ENCODE data around the gene TUBB4B.

DNA sequence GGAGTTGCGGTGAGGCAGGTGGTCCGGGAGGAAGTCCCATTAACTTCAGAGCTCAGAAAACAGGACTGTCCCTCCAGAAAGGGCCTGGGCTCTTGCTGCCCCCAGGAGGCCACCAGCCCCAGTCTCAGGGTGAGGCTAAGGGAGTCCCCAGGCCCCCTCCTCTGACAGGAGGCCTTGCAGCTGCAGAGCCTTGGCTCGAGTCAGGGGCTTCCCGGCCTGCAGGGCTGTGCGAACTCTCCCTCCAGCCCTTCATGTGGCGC is 6.8 kb downstream of the TUBB4B start:
- TF ChIP-seq, protein P1, sequence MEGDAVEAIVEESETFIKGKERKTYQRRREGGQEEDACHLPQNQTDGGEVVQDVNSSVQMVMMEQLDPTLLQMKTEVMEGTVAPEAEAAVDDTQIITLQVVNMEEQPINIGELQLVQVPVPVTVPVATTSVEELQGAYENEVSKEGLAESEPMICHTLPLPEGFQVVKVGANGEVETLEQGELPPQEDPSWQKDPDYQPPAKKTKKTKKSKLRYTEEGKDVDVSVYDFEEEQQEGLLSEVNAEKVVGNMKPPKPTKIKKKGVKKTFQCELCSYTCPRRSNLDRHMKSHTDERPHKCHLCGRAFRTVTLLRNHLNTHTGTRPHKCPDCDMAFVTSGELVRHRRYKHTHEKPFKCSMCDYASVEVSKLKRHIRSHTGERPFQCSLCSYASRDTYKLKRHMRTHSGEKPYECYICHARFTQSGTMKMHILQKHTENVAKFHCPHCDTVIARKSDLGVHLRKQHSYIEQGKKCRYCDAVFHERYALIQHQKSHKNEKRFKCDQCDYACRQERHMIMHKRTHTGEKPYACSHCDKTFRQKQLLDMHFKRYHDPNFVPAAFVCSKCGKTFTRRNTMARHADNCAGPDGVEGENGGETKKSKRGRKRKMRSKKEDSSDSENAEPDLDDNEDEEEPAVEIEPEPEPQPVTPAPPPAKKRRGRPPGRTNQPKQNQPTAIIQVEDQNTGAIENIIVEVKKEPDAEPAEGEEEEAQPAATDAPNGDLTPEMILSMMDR (IDR thresholded peaks at IDR 0.05; ENCODE audit: insufficient read depth, low read length, poor library complexity, severe bottlenecking), result no peak
- no peak for TF ChIP-seq EZH2phosphoT487 (conservative IDR thresholded peaks at IDR 0.05; ENCODE audit: low read length)
